Measurements from ENCODE around the gene TSPAN10.
"Not testable (repeated sequence)": the region's sequence is repeated elsewhere in the genome, so short reads cannot be mapped to it uniquely, and the experiment has no call there.

The TSPAN10 gene

DNA sequence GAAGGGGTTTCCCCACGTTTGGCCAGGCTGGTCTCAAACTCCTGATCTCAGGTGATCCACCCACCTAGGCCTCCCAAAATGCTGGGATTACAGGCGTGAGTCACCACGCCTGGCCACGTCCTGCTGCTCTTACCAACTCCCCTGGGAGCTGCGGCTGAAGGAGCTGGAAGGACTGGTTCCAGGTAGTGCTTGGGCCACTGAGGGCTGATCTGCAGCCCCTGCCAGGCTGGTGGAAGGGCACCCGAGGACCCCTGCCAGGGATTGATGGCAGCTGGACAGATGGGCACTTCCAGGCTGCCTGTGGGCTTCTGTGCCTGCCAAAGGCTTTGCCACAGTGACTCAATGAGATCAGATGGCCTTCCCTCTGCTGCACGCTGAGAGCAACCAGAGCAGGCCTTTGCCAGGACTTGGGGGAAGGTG is 27.1 kb downstream of the TSPAN10 start:
- Histone ChIP-seq H3K27me3 (ENCODE audit: insufficient read depth, low read length) (no peaks in the 10 kb centered on the region), H3K27ac (ENCODE audit: low read depth, low read length) (no peak overlapping the region), H3K4me1 (ENCODE audit: control insufficient read depth, insufficient read depth, low read length, unreplicated experiment) (peaks cover 17% of the 10 kb centered on the region), H3K79me2 (ENCODE audit: control insufficient read depth, insufficient read depth, low read length, unreplicated experiment) (peaks cover 27% of the 10 kb centered on the region), H3K4me3 (ENCODE audit: low read depth, low read length) (no peak overlapping the region), H2AFZ (ENCODE audit: low read length, unreplicated experiment) (no peak overlapping the region), H3K36me3 (ENCODE audit: insufficient read depth, low read length) (no peaks in the 10 kb centered on the region)

DNA sequence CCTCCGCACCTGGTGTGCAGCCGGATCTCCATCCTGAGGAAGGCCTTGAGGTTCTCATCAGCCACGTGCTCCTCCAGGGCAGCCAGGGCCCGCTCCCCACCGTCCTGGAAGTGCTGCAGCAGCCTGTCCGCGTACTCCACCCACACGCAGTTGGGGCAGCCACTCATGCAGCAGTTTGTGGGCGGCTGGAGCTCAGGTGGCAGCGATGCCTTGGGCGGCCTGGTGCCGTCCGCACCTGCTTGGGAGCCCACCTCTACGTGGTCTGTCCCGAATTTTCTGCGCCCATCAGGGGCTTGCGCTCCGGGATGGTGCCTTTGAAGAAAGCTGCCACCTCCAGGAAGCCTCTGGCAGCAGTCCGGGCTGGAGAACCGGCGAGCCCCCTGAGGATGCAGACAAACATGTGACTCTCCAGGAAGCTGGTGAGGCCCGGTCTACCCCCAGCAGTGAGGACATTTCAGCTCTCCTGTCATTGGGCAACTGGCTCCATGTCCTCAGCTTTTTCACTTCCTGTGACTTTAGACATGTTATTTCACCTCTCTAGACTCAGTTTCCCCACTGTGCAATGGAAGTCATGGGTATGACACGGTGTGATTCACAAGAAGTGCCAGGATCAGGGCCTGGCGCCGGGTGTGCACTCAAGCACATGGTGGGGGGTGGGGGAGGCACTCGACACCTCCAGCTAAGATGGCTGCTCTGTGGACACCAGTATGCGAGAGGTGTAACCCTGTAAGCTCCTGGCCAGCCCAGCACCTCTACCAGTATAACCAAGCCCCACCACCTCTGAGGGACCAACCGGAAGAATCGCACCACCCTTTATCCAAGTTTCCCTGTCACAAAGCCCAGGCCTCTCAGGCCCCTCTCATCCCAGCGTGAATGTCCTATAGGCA is 28.5 kb downstream of the TSPAN10 start:
- Histone ChIP-seq H3K4me3 (ENCODE audit: low read depth, low read length) (peak overlapping the region; percentile 85), H2AFZ (ENCODE audit: low read length, unreplicated experiment) (peak overlapping the region; percentile 19), H3K27ac (ENCODE audit: low read depth, low read length) (peak overlapping the region; percentile 57), H3K79me2 (ENCODE audit: control insufficient read depth, insufficient read depth, low read length, unreplicated experiment) (peaks cover 32% of the 10 kb centered on the region), H3K36me3 (ENCODE audit: insufficient read depth, low read length) (peaks cover 3% of the 10 kb centered on the region; the same call in 1 of the 2 replicates), H3K27me3 (ENCODE audit: insufficient read depth, low read length) (no peaks in the 10 kb centered on the region), H3K4me1 (ENCODE audit: control insufficient read depth, insufficient read depth, low read length, unreplicated experiment) (peaks cover 17% of the 10 kb centered on the region)

DNA sequence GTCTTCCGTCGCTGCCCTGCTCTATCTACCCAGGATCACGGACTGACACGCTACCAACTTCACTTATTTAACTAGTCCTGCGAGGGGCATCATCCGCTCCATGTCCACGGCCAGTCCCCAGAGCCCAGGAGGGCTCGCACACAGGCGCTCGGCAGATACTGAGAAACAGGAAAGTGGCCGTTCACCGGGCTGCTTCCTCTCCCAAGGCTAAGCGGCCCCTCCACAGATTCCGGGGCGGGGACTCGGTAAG is 29.0 kb downstream of the TSPAN10 start:
- Histone ChIP-seq H3K27ac (ENCODE audit: low read depth, low read length) (peak overlapping the region; percentile 57), H3K27me3 (ENCODE audit: insufficient read depth, low read length) (no peaks in the 10 kb centered on the region), H3K4me3 (ENCODE audit: low read depth, low read length) (peak overlapping the region; percentile 85), H3K79me2 (ENCODE audit: control insufficient read depth, insufficient read depth, low read length, unreplicated experiment) (peaks cover 35% of the 10 kb centered on the region), H2AFZ (ENCODE audit: low read length, unreplicated experiment) (peak overlapping the region; percentile 19), H3K4me1 (ENCODE audit: control insufficient read depth, insufficient read depth, low read length, unreplicated experiment) (peaks cover 17% of the 10 kb centered on the region), H3K36me3 (ENCODE audit: insufficient read depth, low read length) (peaks cover 3% of the 10 kb centered on the region; the same call in 1 of the 2 replicates)

DNA sequence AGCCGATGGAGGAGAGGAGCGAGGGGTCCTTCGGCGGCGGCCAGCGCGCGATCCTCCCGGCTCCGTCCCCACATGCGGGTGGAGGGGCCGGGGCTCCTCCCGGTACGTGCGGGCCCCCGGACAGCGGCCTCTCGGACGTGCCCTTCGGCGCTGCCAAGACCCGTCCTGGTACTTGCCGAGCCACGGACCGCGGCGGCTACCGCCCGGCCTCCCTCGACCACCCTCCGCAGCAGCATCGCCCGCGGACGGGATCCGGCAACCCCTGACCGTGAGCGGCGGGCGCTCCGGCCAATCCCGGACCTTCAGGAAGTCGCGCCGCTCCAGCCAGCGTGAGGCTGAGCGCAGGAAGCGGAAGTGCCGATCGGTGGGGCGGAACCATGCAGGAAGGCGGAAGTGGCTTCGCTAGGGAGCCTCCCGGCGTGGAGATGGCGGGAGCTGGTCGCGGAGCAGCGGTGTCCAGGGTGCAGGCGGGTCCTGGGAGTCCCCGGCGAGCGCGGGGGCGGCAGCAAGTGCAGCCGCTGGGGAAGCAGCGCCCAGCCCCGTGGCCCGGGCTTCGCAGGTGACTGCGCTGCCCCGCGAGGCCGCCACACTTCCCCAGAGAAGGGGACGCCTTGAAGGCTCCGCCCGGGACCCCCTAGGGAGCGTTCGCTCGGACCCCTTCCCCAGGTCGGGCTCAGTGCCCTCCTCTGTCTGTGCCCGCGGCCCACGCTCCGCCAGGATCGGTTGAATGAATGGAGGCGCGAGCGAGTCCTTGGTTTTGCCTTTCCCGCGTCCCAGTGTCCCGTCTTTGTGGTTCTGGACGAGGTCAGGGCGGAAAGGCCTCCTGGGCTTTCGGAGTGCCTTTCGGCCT is 29.6 kb downstream of the TSPAN10 start, which contains the start of the genes CCDC137 and OXLD1:
CCDC137 (plus strand) TSS at position 396 of the 850 bp plus-strand sequence; CDS start at position 426, 30 bp downstream.
OXLD1 (minus strand) TSS at position 264 of the 850 bp plus-strand sequence; CDS start at position 236, 28 bp downstream.
- peak within 1 kb of the TSS; percentile 51 for H2AFZ ChIP-seq (ENCODE audit: low read length, unreplicated experiment)
- peaks cover 37% of the 10 kb centered on the region for H3K79me2 ChIP-seq (ENCODE audit: control insufficient read depth, insufficient read depth, low read length, unreplicated experiment)
- H3K27me3 ChIP-seq (ENCODE audit: insufficient read depth, low read length): no peaks in the 10 kb centered on the region
- peaks cover 3% of the 10 kb centered on the region; the same call in 1 of the 2 replicates for H3K36me3 ChIP-seq (ENCODE audit: insufficient read depth, low read length)
- H3K4me3 ChIP-seq (ENCODE audit: low read depth, low read length): peak within 1 kb of the TSS; percentile 85
- peak within 1 kb of the TSS; percentile 62 for H3K27ac ChIP-seq (ENCODE audit: low read depth, low read length)
- peaks cover 17% of the 10 kb centered on the region for H3K4me1 ChIP-seq (ENCODE audit: control insufficient read depth, insufficient read depth, low read length, unreplicated experiment)

DNA sequence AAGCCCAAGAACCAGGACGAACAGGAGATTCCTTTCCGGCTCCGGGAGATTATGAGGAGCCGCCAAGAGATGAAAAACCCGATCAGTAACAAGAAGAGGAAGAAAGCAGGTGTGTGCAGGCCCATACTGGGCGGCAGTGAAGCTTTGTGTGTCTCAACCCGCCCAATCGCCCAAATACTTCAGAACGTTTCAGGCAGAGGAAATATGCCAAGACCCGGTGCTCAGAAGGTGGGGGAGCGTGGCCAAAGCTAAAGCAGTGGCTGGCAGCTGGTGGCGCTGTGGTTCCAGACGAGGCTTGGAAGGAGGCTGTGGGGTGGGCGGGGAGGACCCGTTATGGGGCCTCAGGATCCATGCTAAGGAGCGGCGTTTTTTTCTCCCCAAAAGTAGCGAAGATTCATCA is 30.8 kb downstream of the TSPAN10 start:
- peaks cover 17% of the 10 kb centered on the region for H3K4me1 ChIP-seq (ENCODE audit: control insufficient read depth, insufficient read depth, low read length, unreplicated experiment)
- H2AFZ ChIP-seq (ENCODE audit: low read length, unreplicated experiment): no peak overlapping the region
- peak overlapping the region; percentile 85 for H3K4me3 ChIP-seq (ENCODE audit: low read depth, low read length)
- peaks cover 37% of the 10 kb centered on the region for H3K79me2 ChIP-seq (ENCODE audit: control insufficient read depth, insufficient read depth, low read length, unreplicated experiment)
- no peak overlapping the region for H3K27ac ChIP-seq (ENCODE audit: low read depth, low read length)
- peaks cover 4% of the 10 kb centered on the region for H3K36me3 ChIP-seq (ENCODE audit: insufficient read depth, low read length)
- no peaks in the 10 kb centered on the region for H3K27me3 ChIP-seq (ENCODE audit: insufficient read depth, low read length)

DNA sequence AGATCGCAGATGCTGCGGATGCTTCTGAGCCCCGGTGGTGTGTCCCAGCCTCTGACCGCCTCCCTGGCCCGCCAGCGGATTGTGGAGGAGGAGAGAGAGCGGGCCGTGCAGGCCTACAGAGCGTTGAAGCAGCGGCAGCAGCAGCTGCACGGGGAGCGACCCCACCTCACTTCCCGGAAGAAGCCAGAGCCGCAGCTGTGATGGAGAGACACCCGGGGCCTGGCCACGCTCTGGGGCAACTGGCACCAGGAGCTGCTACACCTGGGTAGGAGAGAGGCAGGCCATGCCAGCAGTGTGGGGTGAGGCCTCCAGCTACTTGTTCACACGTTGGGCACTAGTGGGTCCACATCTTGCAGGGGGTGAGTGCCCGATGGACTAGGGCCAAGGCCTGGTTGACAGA is 35.5 kb downstream of the TSPAN10 start:
- peaks cover 20% of the 10 kb centered on the region for H3K79me2 ChIP-seq (ENCODE audit: control insufficient read depth, insufficient read depth, low read length, unreplicated experiment)
- peaks cover 6% of the 10 kb centered on the region for H3K36me3 ChIP-seq (ENCODE audit: insufficient read depth, low read length)
- H3K4me3 ChIP-seq (ENCODE audit: low read depth, low read length): no peak overlapping the region
- H3K4me1 ChIP-seq (ENCODE audit: control insufficient read depth, insufficient read depth, low read length, unreplicated experiment): peaks cover 8% of the 10 kb centered on the region
- no peak overlapping the region for H2AFZ ChIP-seq (ENCODE audit: low read length, unreplicated experiment)
- H3K27ac ChIP-seq (ENCODE audit: low read depth, low read length): no peak overlapping the region
- no peaks in the 10 kb centered on the region for H3K27me3 ChIP-seq (ENCODE audit: insufficient read depth, low read length)

DNA sequence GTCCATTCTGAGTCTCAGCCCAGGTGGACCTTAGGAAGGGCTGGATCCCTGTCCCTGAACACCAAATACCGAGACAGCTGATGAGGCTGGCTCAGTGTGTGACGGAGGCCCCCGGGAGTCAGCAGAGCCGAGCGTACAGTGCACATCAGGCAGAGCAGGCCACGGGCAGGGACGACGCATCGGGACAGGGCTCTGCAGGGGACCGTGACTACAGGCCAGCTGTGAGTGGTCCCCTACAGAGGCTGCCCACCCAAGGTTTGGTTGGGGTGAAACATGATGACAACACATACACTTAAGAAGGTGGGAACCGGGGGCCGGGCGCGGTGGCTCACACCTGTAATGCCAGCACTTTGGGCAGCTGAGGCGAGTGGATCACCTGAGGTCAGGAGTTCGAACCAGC is 36.0 kb downstream of the TSPAN10 start:
- Histone ChIP-seq H3K36me3 (ENCODE audit: insufficient read depth, low read length) (peaks cover 6% of the 10 kb centered on the region), H3K27me3 (ENCODE audit: insufficient read depth, low read length) (no peaks in the 10 kb centered on the region), H3K27ac (ENCODE audit: low read depth, low read length) (no peak overlapping the region), H3K4me3 (ENCODE audit: low read depth, low read length) (no peak overlapping the region), H2AFZ (ENCODE audit: low read length, unreplicated experiment) (no peak overlapping the region), H3K4me1 (ENCODE audit: control insufficient read depth, insufficient read depth, low read length, unreplicated experiment) (peaks cover 3% of the 10 kb centered on the region), H3K79me2 (ENCODE audit: control insufficient read depth, insufficient read depth, low read length, unreplicated experiment) (peaks cover 16% of the 10 kb centered on the region)

DNA sequence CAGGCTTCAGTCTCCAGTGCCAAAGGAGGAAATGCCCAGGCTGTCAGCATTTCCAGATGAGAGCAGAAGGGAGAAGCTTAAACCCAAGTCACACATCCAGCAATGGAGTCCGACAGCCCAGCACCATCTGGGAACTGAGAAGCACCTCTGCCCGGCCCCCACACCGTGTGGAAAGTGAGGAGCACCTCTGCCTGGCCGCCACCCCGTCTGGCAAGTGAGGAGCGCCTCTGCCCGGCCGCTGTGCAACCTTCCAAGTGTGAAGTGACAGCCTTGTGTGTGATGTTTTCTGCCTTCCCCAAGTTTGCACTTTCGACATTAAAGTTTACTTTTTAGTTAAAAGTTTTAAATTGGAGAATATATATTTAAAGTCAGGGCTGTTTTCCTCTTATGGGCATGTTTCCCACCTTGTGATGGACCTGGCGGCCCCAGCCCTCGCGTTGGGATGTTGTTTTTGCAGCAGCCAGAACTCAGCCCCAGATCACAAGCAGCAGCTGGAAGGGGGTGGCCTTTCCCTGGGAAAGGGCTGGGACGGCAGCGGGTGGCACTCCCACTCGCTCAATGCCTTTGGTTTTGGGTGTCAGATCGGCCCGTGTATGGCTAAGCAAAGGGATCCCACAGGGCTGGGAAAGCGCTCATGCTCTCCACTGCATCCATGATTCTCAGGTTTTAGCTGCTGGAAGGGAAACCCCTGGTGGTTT is 36.7 kb downstream of the TSPAN10 start:
- H3K4me3 ChIP-seq (ENCODE audit: low read depth, low read length): no peak overlapping the region
- H3K79me2 ChIP-seq (ENCODE audit: control insufficient read depth, insufficient read depth, low read length, unreplicated experiment): peaks cover 10% of the 10 kb centered on the region
- no peak overlapping the region for H2AFZ ChIP-seq (ENCODE audit: low read length, unreplicated experiment)
- H3K36me3 ChIP-seq (ENCODE audit: insufficient read depth, low read length): peaks cover 6% of the 10 kb centered on the region
- H3K27ac ChIP-seq (ENCODE audit: low read depth, low read length): no peak overlapping the region
- H3K27me3 ChIP-seq (ENCODE audit: insufficient read depth, low read length): no peaks in the 10 kb centered on the region
- no peaks in the 10 kb centered on the region for H3K4me1 ChIP-seq (ENCODE audit: control insufficient read depth, insufficient read depth, low read length, unreplicated experiment)

DNA sequence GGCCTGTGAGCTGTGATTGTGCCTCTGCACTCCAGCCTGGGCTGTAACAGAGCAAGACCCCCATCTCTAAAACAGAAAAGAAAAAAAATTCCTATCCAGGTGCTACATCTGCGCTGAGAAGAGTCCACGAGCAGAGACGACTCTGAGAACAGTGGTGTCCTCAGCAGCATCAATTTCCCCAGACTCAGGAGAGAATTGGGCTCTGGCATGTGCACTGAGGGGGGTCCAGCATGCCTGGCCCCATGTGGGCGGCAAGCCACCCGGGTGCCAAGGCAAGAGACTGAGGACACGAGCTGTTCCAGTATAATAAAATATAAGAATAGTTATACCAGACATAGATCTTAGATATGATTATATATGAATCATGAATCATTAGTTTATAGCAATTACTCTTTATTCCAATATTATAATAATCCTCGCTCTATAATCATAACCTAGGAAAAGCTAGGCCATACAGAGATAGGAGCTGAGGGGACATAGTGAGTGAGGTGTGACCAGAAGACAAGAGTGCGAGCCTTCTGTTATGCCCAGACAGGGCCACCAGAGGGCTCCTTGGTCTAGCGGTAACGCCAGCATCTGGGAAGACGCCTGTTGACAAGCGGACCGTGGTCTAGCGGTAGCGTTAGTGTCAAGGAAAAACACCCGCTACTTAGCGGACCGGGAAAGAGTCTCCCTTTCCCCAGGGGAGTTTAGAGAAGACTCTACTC is 38.7 kb downstream of the TSPAN10 start:
- not testable (repeated sequence) for H3K36me3 ChIP-seq (ENCODE audit: insufficient read depth, low read length); H3K79me2 ChIP-seq (ENCODE audit: control insufficient read depth, insufficient read depth, low read length, unreplicated experiment); H3K4me3 ChIP-seq (ENCODE audit: low read depth, low read length); H3K27me3 ChIP-seq (ENCODE audit: insufficient read depth, low read length); H3K4me1 ChIP-seq (ENCODE audit: control insufficient read depth, insufficient read depth, low read length, unreplicated experiment); H2AFZ ChIP-seq (ENCODE audit: low read length, unreplicated experiment); H3K27ac ChIP-seq (ENCODE audit: low read depth, low read length)

DNA sequence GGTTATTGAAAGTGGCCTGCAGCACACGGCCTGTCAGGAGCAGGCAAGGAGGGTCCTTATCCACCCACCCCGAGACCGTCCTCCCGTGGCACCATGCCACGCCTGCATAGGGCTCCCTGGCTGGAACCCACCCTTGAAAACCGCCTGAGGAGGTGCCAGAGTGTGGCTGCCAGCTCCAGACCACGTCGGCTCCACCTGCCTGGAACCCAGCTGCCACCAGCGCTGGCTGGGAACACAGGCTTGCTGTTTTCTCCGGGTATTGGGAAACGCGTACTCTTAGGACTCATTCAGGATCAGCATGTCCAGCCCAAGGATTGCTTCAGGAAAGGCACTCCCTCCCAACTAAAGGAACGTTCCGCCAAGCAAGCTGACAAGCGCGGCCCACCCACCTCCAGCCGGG is 39.9 kb downstream of the TSPAN10 start:
- peaks cover 3% of the 10 kb centered on the region; the same call in 1 of the 2 replicates for H3K36me3 ChIP-seq (ENCODE audit: insufficient read depth, low read length)

More for the DNA sequence above, 39.9 kb downstream of the TSPAN10 start:
- Histone ChIP-seq H2AFZ (ENCODE audit: low read length, unreplicated experiment) (no peak overlapping the region), H3K27ac (ENCODE audit: low read depth, low read length) (no peak overlapping the region), H3K4me3 (ENCODE audit: low read depth, low read length) (no peak overlapping the region), H3K27me3 (ENCODE audit: insufficient read depth, low read length) (no peaks in the 10 kb centered on the region), H3K79me2 (ENCODE audit: control insufficient read depth, insufficient read depth, low read length, unreplicated experiment) (peaks cover 4% of the 10 kb centered on the region), H3K4me1 (ENCODE audit: control insufficient read depth, insufficient read depth, low read length, unreplicated experiment) (no peaks in the 10 kb centered on the region)
